Uterus (tissue), 2 donors: ENCODE results near the gene CYCS.

Experiments used
- POLR2A ChIP-seq, 2 donors: fragments of 450-650 bp; IDR thresholded peaks; one replicate each; pipeline ENCODE4 v1.6.1; 2016; ENCODE audit warnings: antibody characterized with exemption in 2 of 2, mild to moderate bottlenecking in 1 of 2, moderate library complexity in 1 of 2
- TF ChIP-seq, protein P1 (sequence below), 4 experiments: fragments of 200-600 bp in 2 of 4; fragments of 450-650 bp in 2 of 4; sonication (generic) in 2 of 4; IDR thresholded peaks; one replicate each; pipeline ENCODE4 v1.5.1; 2016 to 2019; ENCODE audit warnings: antibody characterized with exemption in 4 of 4, mild to moderate bottlenecking in 2 of 4, moderate library complexity in 1 of 4

DNA sequence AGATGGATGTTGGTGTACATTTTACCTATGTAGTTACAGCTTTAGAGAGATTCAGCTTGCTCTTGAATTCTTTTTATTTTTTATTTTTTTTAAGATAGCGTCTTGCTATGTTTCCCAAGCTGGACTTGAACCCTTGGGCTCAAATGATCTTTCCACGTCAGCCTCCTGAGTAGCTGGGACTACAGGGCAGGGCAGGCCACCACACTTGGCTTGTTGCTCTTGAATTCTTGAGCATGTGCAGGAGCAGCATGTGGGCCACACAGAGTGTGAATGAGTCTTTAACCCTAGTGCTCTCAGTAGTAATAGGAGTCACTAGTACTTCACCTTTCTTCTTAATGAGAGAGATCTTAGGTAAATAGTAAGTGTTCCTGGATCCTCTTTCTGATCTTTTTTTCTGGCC, 26.7 kb upstream of the CYCS start:
- no peak for TF ChIP-seq POLR2A (IDR thresholded peaks at IDR 0.05)
- TF ChIP-seq, protein P1, sequence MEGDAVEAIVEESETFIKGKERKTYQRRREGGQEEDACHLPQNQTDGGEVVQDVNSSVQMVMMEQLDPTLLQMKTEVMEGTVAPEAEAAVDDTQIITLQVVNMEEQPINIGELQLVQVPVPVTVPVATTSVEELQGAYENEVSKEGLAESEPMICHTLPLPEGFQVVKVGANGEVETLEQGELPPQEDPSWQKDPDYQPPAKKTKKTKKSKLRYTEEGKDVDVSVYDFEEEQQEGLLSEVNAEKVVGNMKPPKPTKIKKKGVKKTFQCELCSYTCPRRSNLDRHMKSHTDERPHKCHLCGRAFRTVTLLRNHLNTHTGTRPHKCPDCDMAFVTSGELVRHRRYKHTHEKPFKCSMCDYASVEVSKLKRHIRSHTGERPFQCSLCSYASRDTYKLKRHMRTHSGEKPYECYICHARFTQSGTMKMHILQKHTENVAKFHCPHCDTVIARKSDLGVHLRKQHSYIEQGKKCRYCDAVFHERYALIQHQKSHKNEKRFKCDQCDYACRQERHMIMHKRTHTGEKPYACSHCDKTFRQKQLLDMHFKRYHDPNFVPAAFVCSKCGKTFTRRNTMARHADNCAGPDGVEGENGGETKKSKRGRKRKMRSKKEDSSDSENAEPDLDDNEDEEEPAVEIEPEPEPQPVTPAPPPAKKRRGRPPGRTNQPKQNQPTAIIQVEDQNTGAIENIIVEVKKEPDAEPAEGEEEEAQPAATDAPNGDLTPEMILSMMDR (IDR thresholded peaks at IDR 0.05), result no peak
